Endothelial cell of umbilical vein (primary cell): Measurements from ENCODE around the gene CAMK2N1. TPM values are rescaled to one million over a fixed set of nuclear protein-coding genes. Genes with fewer than 3 reads are reported as not detected.

Experiments used
- BruUV-seq: library from RNA; stranded (reverse); fragments of 400-500 nt; replicated peaks from 2 replicates; lab custom pipeline; 2021; lab: Mats Ljungman, UMichigan
- CTCF ChIA-PET: fragments of 300-600, 350-600 bp; sonication (Branson Sonifier 250); formaldehyde crosslinking; loops from one replicate; lab custom pipeline; 2021; ENCODE audit warnings: antibody characterized with exemption, inconsistent platforms; lab: Charles Lee
- POLR2A ChIA-PET: fragments of 300-600, 350-600 bp; sonication (Branson Sonifier 250); formaldehyde crosslinking; loops from one replicate; lab custom pipeline; 2021; ENCODE audit warnings: antibody characterized with exemption, inconsistent platforms; lab: Charles Lee
- DNase-seq: peaks from one replicate; pipeline ENCODE4 v3.0.0-alpha.2; 2011; ENCODE audit warnings: low read depth, low spot score
- FAIRE-seq: peaks from 2 replicates; lab custom pipeline; 2011; peaks lifted over from hg19 to GRCh38; lab: Jason Lieb, UNC
- H2AFZ ChIP-seq: 2 replicates; pipeline ENCODE4 v1.6.0; 2012; ENCODE audit warnings: low read depth, low read length, control low read depth, inconsistent platforms
- H3K27ac ChIP-seq: 2 replicates; pipeline ENCODE4 v1.5.1; 2011; ENCODE audit warnings: low read depth, mild to moderate bottlenecking, control low read depth, low read length, moderate library complexity; ENCODE audit not compliant: insufficient read depth
- H3K27me3 ChIP-seq, 2 experiments: 2 replicates each; pipeline versions ENCODE4 v1.6.0 to v1.6.1; 2011; ENCODE audit warnings: low read length in 2 of 2, mixed read lengths in 1 of 2; ENCODE audit not compliant: control insufficient read depth in 2 of 2, insufficient read depth in 2 of 2
- H3K36me3 ChIP-seq, 2 experiments: 2 replicates in 1 of 2; 3 replicates in 1 of 2; pipeline ENCODE4 v1.5.1; 2011; ENCODE audit warnings: low read length in 2 of 2, mild to moderate bottlenecking in 1 of 2, moderate library complexity in 1 of 2; ENCODE audit not compliant: control insufficient read depth in 2 of 2, insufficient read depth in 2 of 2; ENCODE audit errors: extremely low read depth in 1 of 2
- H3K4me1 ChIP-seq: 3 replicates; pipeline ENCODE4 v1.5.1; 2011; ENCODE audit warnings: mild to moderate bottlenecking, low read length; ENCODE audit not compliant: control insufficient read depth, insufficient read depth; ENCODE audit errors: extremely low read depth
- H3K4me2 ChIP-seq: 2 replicates; pipeline ENCODE4 v1.6.1; 2011; ENCODE audit warnings: low read length, control low read depth, mixed read lengths; ENCODE audit not compliant: insufficient read depth
- H3K4me3 ChIP-seq, 3 experiments: fragments of 200-600 bp in 1 of 3; sonication (generic), shearing (Covaris generic) in 1 of 3; replicated peaks in 1 of 3; 2 replicates each; pipeline ENCODE4 v1.5.1; 2011 to 2016; ENCODE audit warnings: control low read depth in 3 of 3, low read length in 3 of 3, mild to moderate bottlenecking in 2 of 3, inconsistent platforms in 1 of 3, low read depth in 1 of 3, moderate library complexity in 1 of 3; ENCODE audit not compliant: insufficient read depth in 1 of 3
- H3K79me2 ChIP-seq: 2 replicates; pipeline ENCODE4 v1.6.0; 2012; ENCODE audit warnings: low read length, inconsistent platforms; ENCODE audit not compliant: control insufficient read depth, insufficient read depth
- H3K9ac ChIP-seq: replicated peaks from 2 replicates; pipeline ENCODE3; 2011; ENCODE audit warnings: low read length, control low read depth; ENCODE audit not compliant: insufficient read depth; ENCODE audit errors: extremely low read depth
- H3K9me1 ChIP-seq: replicated peaks from 3 replicates; pipeline ENCODE4 v1.6.0; 2011; ENCODE audit warnings: mild to moderate bottlenecking, low read length; ENCODE audit not compliant: control insufficient read depth, insufficient read depth; ENCODE audit errors: extremely low read depth
- H3K9me3 ChIP-seq: replicated peaks from 2 replicates; pipeline ENCODE4 v1.5.1; 2012; ENCODE audit warnings: low read length, inconsistent platforms; ENCODE audit not compliant: control insufficient read depth, insufficient read depth
- H4K20me1 ChIP-seq: replicated peaks from 2 replicates; pipeline ENCODE3; 2011; ENCODE audit warnings: mild to moderate bottlenecking, low read length; ENCODE audit not compliant: control insufficient read depth, insufficient read depth; ENCODE audit errors: extremely low read depth
- EZH2 ChIP-seq: IDR thresholded peaks from 2 replicates; pipeline ENCODE4 v1.6.1; 2012; ENCODE audit warnings: borderline replicate concordance, low read depth, mild to moderate bottlenecking, moderate library complexity, low read length, inconsistent platforms; ENCODE audit not compliant: severe bottlenecking
- FOS ChIP-seq: IDR thresholded peaks from 2 replicates; pipeline ENCODE4 v1.6.1; 2011; ENCODE audit warnings: mild to moderate bottlenecking, low read length, moderate library complexity, borderline replicate concordance; ENCODE audit not compliant: insufficient read depth
- GATA2 ChIP-seq: IDR thresholded peaks from 2 replicates; pipeline ENCODE4 v1.7.0; 2011; ENCODE audit warnings: low read depth, mild to moderate bottlenecking, moderate library complexity, mixed read lengths, low read length; ENCODE audit not compliant: insufficient read length, insufficient read depth
- JUN ChIP-seq: IDR thresholded peaks from 2 replicates; pipeline ENCODE4 v1.6.1; 2011; ENCODE audit warnings: borderline replicate concordance, low read depth; ENCODE audit not compliant: insufficient read length, insufficient read depth
- MYC ChIP-seq: IDR thresholded peaks from one replicate; pipeline ENCODE4 v1.6.1; 2011; ENCODE audit warnings: mild to moderate bottlenecking, low read depth, low read length
- POLR2A ChIP-seq: IDR thresholded peaks from 2 replicates; pipeline ENCODE4 v1.6.1; 2012; ENCODE audit warnings: low read depth, mild to moderate bottlenecking, control low read depth, low read length
- POLR2AphosphoS5 ChIP-seq: IDR thresholded peaks from 2 replicates; pipeline ENCODE4 v1.6.1; 2012; ENCODE audit warnings: low read depth, mild to moderate bottlenecking, control low read depth, low read length, moderate library complexity; ENCODE audit not compliant: insufficient read depth
- dilution Hi-C: fragments of 300-500 bp; cut with MboI; formaldehyde crosslinking; loops from one replicate; pipeline ENCODE4 v1.15.0; 2019; ENCODE audit warnings: low sequenced_read_pairs; ENCODE audit not compliant: extremely low pct_ligation_motif_present
- intact Hi-C: fragments of 100-400 bp; cut with micrococcal nuclease; formaldehyde crosslinking; loops from one replicate; pipeline ENCODE4 v1.10.0; 2022
- polyA plus RNA-seq, 4 experiments: library from polyadenylated mRNA; depleted of rRNA in 3 of 4; stranded (reverse) in 3 of 4; unstranded in 1 of 4; fragments of >200 nt; gene quantifications; 2 replicates each; pipeline versions ENCODE4 v1.2.1 to v1.2.3, GENCODE V29; 2011 to 2012; ENCODE audit warnings: missing spikeins in 1 of 4
- total RNA-seq: library from RNA; stranded (reverse); gene quantifications from 2 replicates; pipeline ENCODE4 v1.2.3, GENCODE V29; 2021
- TF ChIP-seq, protein P1 (sequence below), 2 donors: IDR thresholded peaks; 1 replicate in 1 of 2; 2 replicates in 1 of 2; pipeline ENCODE4 v1.5.1; 2011; ENCODE audit warnings: low read length in 2 of 2, mild to moderate bottlenecking in 2 of 2, moderate library complexity in 2 of 2, control low read depth in 1 of 2, inconsistent platforms in 1 of 2, low read depth in 1 of 2; ENCODE audit not compliant: insufficient read depth in 1 of 2; ENCODE audit errors: extremely low read depth in 1 of 2
- TF ChIP-seq, protein P2 (sequence below): IDR thresholded peaks from 2 replicates; pipeline ENCODE4 v1.6.1; 2011; ENCODE audit not compliant: insufficient read depth, insufficient read length

Gene CAMK2N1
- total and polyA plus RNA-seq, 2 donors (not counting 3 experiments of a cell fraction or from before 2014, with no cell fraction given) = 3.3 to 18.3 TPM

DNA sequence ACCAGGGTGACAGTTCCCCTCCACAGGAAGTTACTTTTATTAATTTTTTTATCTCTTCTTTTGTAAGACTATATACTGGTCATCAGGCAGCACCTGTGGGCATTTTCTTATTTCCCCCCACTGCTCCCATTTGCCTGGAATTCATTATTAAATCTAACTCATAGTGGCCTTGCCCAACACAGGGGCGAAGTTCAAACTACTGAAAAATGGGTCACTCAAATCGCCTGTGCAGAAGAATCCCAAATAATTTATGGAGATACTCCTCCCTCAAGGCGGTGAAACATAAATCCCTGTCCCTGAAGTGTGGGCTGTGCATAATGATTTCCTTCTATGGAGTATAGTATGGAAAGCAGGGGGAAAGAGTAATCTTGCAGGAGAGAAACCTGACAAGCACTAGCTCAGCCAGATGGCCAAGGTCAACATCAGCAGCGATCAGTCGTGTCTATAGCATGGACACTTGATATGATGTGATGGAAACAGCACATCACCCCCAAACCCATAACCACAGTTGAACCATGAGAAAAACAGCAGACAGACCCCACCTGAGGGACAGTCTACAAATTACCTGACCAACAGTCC is 7.9 kb downstream of the CAMK2N1 start:
- Histone ChIP-seq H3K27ac (no peak overlapping the region), H3K9ac (no peak overlapping the region), H3K4me2 (no peak overlapping the region), H3K36me3 (no peaks in the 10 kb centered on the region), H3K9me3 (no peaks in the 10 kb centered on the region), H2AFZ (no peak overlapping the region), H3K4me3 (no peak overlapping the region), H3K4me1 (peaks cover 5% of the 10 kb centered on the region), H3K9me1 (no peaks in the 10 kb centered on the region), H3K27me3 (peaks cover 0 to 3% of the 10 kb centered on the region in 2 experiments), H4K20me1 (no peaks in the 10 kb centered on the region), H3K79me2 (no peaks in the 10 kb centered on the region)
- no peak for DNase-seq
- ChIA-PET POLR2A (no interaction called here), CTCF (no interaction called here)
- dilution Hi-C loops (no loop called here), intact Hi-C loops (no loop called here)
- no TSS peak for BruUV-seq
- no peak for FAIRE-seq
- TF ChIP-seq FOS (no peak), POLR2A (no peak), MYC (no peak), GATA2 (no peak), POLR2AphosphoS5 (no peak), EZH2 (no peak), JUN (no peak)
- TF ChIP-seq, protein P1, sequence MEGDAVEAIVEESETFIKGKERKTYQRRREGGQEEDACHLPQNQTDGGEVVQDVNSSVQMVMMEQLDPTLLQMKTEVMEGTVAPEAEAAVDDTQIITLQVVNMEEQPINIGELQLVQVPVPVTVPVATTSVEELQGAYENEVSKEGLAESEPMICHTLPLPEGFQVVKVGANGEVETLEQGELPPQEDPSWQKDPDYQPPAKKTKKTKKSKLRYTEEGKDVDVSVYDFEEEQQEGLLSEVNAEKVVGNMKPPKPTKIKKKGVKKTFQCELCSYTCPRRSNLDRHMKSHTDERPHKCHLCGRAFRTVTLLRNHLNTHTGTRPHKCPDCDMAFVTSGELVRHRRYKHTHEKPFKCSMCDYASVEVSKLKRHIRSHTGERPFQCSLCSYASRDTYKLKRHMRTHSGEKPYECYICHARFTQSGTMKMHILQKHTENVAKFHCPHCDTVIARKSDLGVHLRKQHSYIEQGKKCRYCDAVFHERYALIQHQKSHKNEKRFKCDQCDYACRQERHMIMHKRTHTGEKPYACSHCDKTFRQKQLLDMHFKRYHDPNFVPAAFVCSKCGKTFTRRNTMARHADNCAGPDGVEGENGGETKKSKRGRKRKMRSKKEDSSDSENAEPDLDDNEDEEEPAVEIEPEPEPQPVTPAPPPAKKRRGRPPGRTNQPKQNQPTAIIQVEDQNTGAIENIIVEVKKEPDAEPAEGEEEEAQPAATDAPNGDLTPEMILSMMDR (IDR thresholded peaks at IDR 0.05; ENCODE audit: extremely low read depth in 1 of 2, insufficient read depth in 1 of 2, low read depth in 1 of 2, low read length in 2 of 2) = no peak
- TF ChIP-seq, protein P2, sequence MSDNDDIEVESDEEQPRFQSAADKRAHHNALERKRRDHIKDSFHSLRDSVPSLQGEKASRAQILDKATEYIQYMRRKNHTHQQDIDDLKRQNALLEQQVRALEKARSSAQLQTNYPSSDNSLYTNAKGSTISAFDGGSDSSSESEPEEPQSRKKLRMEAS = no peak
